Measurements from ENCODE around the gene SQSTM1. TPM values are rescaled to one million over a fixed set of nuclear protein-coding genes. Genes with fewer than 3 reads are reported as not detected.

SQSTM1 gene
- total and polyA plus RNA-seq, 10 donors = 105 to 328 (median 276) TPM

- Histone ChIP-seq H3K27ac (no peak overlapping the region), H3K4me3 (no peak overlapping the region), H3K4me1 (peaks cover 0 to 4% (median 0%) of the 10 kb centered on the region in 6 donors), H3K36me3 (peaks cover 2 to 98% (median 68%) of the 10 kb centered on the region in 6 donors), H3K9me3 (no peaks in the 10 kb centered on the region), H3K27me3 (replicated peaks in 1 of 7) (no peaks in the 10 kb centered on the region)
- 82 to 95% (median 91%) methylated on average over 8 to 18 of the region's 18 CpGs for WGBS, 5 donors
- intact Hi-C loops (cut with DNase I; ENCODE audit: low total_unique reads) = no loop called here
- DNase-seq = peak; percentile 54
- TF ChIP-seq CTCF (IDR thresholded peaks at IDR 0.05 in 8 of 11, conservative IDR thresholded peaks at IDR 0.05 in 3 of 11) = no peak
- TF ChIP-seq POLR2A (IDR thresholded peaks at IDR 0.05) = no peak
- peak in 1 of 3 donors; percentile 21 for TF ChIP-seq POLR2AphosphoS5 (IDR thresholded peaks at IDR 0.05)
Observed at GRCh38 chr5:179872055-179872827, 51.5 kb downstream of the SQSTM1 start.

- WGBS, 5 donors = 92 to 94% (median 94%) methylated on average over 10 to 14 of the region's 14 CpGs
Observed at GRCh38 chr5:179872828-179873575, 52.3 kb downstream of the SQSTM1 start.

GRCh38 chr5:179873588-179874110 lies 52.9 kb downstream of the SQSTM1 start:
- no peak overlapping the region for H3K4me3 ChIP-seq
- no peak for DNase-seq
- no peak overlapping the region for H3K27ac ChIP-seq
- TF ChIP-seq CTCF (IDR thresholded peaks at IDR 0.05 in 8 of 11, conservative IDR thresholded peaks at IDR 0.05 in 3 of 11) (no peak), POLR2AphosphoS5 (IDR thresholded peaks at IDR 0.05) (no peak), POLR2A (IDR thresholded peaks at IDR 0.05) (no peak)
- peaks cover 2 to 98% (median 76%) of the 10 kb centered on the region in 6 donors for H3K36me3 ChIP-seq
- H3K27me3 ChIP-seq (replicated peaks in 1 of 7) = no peaks in the 10 kb centered on the region
- 92 to 99% (median 96%) methylated on average over 4 to 7 of the region's 7 CpGs for WGBS, 5 donors
- intact Hi-C loops (cut with DNase I; ENCODE audit: low total_unique reads) = no loop called here
- H3K4me1 ChIP-seq = no peaks in the 10 kb centered on the region
- no peaks in the 10 kb centered on the region for H3K9me3 ChIP-seq

More at GRCh38 chr5:179872828-179873575, 52.3 kb downstream of the SQSTM1 start:
- Histone ChIP-seq H3K4me3 (no peak overlapping the region), H3K4me1 (no peaks in the 10 kb centered on the region), H3K36me3 (peaks cover 2 to 98% (median 70%) of the 10 kb centered on the region in 6 donors), H3K27ac (no peak overlapping the region), H3K27me3 (replicated peaks in 1 of 7) (no peaks in the 10 kb centered on the region), H3K9me3 (no peaks in the 10 kb centered on the region)
- DNase-seq = peak; percentile 30
- TF ChIP-seq POLR2A (IDR thresholded peaks at IDR 0.05) = no peak
- TF ChIP-seq CTCF (IDR thresholded peaks at IDR 0.05 in 8 of 11, conservative IDR thresholded peaks at IDR 0.05 in 3 of 11) = no peak
- TF ChIP-seq POLR2AphosphoS5 (IDR thresholded peaks at IDR 0.05) = no peak
- intact Hi-C loops (cut with DNase I; ENCODE audit: low total_unique reads) = no loop called here

GRCh38 chr5:179874136-179874535 lies 53.4 kb downstream of the SQSTM1 start:
- DNase-seq = no peak
- no peaks in the 10 kb centered on the region for H3K9me3 ChIP-seq
- WGBS, 5 donors = 87 to 100% (median 96%) methylated on average over 3 of the region's 3 CpGs

More at GRCh38 chr5:179874136-179874535, 53.4 kb downstream of the SQSTM1 start:
- intact Hi-C loops (cut with DNase I; ENCODE audit: low total_unique reads) = no loop called here
- TF ChIP-seq POLR2A (IDR thresholded peaks at IDR 0.05) (no peak), POLR2AphosphoS5 (IDR thresholded peaks at IDR 0.05) (no peak), CTCF (IDR thresholded peaks at IDR 0.05 in 8 of 11, conservative IDR thresholded peaks at IDR 0.05 in 3 of 11) (no peak)
- H3K36me3 ChIP-seq = peaks cover 2 to 98% (median 80%) of the 10 kb centered on the region in 6 donors
- H3K4me1 ChIP-seq = no peaks in the 10 kb centered on the region
- no peaks in the 10 kb centered on the region for H3K27me3 ChIP-seq (replicated peaks in 1 of 7)
- no peak overlapping the region for H3K4me3 ChIP-seq
- H3K27ac ChIP-seq = no peak overlapping the region

Data from spleen (tissue), 11 donors.